ENCODE data around the gene MMP25.

The MMP25 gene

DNA sequence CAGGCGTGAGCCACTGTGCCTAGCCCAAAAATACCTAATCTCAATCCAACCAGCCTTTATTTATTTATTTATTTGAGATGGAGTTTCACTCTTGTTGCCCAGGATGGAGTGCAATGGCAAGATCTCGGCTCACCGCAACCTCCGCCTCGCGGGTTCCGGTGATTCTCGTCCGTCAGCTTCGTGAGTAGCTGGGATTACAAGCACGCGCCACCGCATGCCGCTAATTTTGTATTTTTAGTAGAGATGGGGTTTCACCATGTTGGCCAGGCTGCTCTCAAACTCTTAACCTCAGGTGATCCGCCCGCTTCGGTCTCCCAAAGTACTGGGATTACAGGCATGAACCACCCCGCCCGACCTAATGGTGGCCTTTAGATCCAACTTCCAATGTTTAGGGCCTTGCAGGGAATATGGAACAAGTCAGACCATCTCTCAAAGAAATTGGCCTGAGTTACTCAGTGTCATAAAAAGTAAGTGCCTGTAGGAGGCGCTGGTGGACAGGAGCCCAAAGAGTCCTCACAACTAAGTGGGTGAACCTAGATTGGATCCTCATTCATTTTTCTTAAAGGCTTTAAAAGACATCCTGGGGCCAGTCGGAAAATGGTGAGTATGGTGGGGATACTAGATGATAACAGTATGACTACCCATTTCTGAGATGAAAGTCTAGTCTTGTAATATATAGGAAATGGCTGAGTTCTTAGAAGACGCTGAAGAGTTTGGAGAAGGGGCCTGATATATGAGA is 48.1 kb downstream of the MMP25 start:
- no peak for DNase-seq (ENCODE audit: low read depth)

- no peak for DNase-seq (ENCODE audit: low read depth)
Measured at GRCh38 chr16:3095869-3096268, 49.5 kb downstream of the MMP25 start.

DNA sequence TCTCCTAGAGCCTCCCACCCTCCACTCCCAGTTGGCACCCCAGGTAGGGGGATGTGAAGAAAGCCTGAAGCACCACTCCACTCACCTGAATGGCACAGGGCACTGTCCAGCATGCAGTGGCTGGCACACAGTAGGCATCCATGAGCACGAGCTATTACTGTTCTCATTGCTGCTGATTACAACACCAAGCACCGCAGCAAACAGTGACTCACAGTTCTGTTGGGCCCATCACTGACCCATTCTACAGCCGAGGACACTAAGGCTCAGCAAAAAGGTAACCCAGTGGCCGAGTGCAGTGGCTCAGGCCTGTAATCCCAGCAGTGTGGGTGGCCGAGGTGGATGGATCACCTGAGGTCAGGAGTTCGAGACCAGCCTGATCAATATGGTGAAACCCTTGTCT is 50.0 kb downstream of the MMP25 start:
- no peak for DNase-seq (ENCODE audit: low read depth)

GRCh38 chr16:3097266-3097665 is 50.9 kb downstream of the MMP25 start:
- DNase-seq (ENCODE audit: low read depth) = no peak

GRCh38 chr16:3098459-3099394 is 52.4 kb downstream of the MMP25 start, which contains the start of gene ZSCAN10:
Gene ZSCAN10, minus strand, starts transcription at chr16:3099294. Its CDS starts 6,357 bp downstream, at chr16:3092937.
- DNase-seq (ENCODE audit: low read depth) = no peak

- no peak for DNase-seq (ENCODE audit: low read depth)
Measured at GRCh38 chr16:3099395-3099731, 53.0 kb downstream of the MMP25 start.

DNA sequence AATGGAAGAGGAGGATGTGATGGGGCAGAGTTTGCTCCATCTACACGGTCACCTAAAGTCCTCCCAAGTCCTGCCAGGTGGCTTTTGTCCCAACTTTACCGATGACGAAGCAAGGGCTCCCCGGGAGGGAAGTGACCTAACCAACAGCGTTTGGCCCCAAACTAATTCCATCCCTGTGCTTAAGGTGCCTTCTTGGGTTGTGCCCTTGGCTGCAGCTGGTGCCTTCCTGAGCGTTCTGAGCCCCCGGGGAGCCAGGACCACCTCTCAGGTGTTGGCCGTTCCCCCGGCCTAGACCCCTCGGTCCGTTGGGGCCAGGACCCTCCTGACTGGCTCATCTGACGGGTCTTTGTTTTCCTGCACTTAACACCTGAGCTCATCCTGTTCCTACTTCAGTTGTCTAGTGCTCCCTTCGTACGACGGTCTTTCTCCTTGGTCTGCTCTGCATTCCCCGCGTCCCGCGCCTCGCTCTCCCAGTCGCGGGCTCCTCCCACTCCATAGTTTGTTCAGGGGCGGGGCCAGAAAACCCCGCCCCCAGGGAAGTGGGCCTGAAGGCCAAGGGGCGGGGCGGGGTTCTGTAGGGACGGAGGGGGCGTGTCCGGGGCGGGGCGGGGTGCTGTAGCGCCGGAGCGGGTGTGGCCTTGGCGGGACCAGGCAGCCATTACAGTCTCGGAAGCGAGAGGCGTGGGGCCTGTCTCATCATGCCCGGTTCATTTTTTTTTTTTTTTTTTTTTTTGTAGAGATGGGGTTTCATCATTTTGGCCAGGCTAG is 53.6 kb downstream of the MMP25 start:
- peak; percentile 83 for DNase-seq (ENCODE audit: low read depth)

- DNase-seq (ENCODE audit: low read depth) = no peak
Measured at GRCh38 chr16:3101018-3101840, 54.9 kb downstream of the MMP25 start.

GRCh38 chr16:3101841-3102470 is 55.6 kb downstream of the MMP25 start:
- no peak for DNase-seq (ENCODE audit: low read depth)

DNA sequence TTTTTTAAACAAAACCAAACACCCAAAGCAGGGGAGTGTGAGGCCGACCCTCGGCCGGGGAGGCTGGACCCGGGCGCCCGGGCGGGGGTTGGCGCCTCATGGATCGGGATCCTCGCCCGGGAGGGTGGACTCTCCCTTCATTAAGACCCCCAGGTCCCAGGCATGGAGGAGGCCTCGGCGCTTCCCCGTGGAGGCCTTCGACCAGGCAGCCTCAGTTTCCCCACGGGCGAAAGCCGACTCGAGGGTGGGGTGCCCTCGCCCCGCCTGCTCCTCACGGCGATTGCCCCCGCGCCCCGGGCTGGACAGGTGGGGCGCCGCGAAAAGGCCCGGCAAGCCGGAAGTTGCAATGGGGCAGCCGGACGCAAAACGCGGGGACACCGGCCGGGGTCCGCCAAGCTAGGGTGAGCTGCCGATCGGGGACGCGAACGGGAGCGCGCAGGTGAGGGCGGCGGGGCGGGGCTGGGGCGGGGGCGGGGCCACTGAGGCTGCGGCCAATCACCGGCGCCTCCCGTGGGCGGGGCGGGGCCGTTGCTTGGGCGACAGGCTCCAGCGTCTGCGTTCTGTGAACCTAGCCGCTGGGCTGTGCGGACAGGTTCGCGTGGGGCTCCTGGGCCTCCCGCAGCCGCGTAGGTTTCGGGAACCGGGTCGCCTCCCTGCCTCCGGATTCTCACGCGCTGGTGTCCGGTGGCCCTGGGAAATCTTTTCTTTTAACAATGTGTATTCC is 60.0 kb downstream of the MMP25 start:
- DNase-seq (ENCODE audit: low read depth) = peak; percentile 90
